K562 (cell line): Measurements from ENCODE around the gene DLGAP1. TPM values are rescaled to one million over a fixed set of nuclear protein-coding genes. Genes with fewer than 3 reads are reported as not detected.

Experiments
- ATAC-seq: fragments of 200-7000 bp; cut with Tn5 transposase; 3 replicates; pipeline ENCODE4 v1.9.1; 2020; ENCODE audit warnings: moderate library complexity
- BruUV-seq: library from RNA; stranded (reverse); fragments of 400-500 nt; replicated peaks from 2 replicates; lab custom pipeline; 2021; lab: Mats Ljungman, UMichigan
- CTCF ChIA-PET: fragments of 300-600 bp; formaldehyde crosslinking; extraction: SDS; loops from one replicate; lab custom pipeline; 2021; ENCODE audit warnings: low intra/inter-chr PET ratio; lab: Yijun Ruan, JAX
- POLR2A ChIA-PET: fragments of 300-600, 350-650 bp; sonication (Branson Sonifier 250); formaldehyde crosslinking; extraction: SDS; loops from one replicate; lab custom pipeline; 2021; ENCODE audit warnings: antibody characterized with exemption, inconsistent platforms; lab: Yijun Ruan, JAX
- DNase-seq, 4 experiments: peaks; one replicate each; pipeline versions ENCODE4 v3.0.0 to v3.0.0-alpha.2; 2011 to 2018; ENCODE audit warnings: low spot score in 3 of 4, mixed read lengths in 3 of 4; ENCODE audit errors: extremely low read depth in 1 of 4
- FAIRE-seq: peaks from 2 replicates; lab custom pipeline; 2011; peaks lifted over from hg19 to GRCh38; lab: Jason Lieb, UNC
- H2AFZ ChIP-seq: 2 replicates; pipeline ENCODE4 v1.6.0; 2011; ENCODE audit warnings: low read depth, low read length, control low read depth, inconsistent platforms
- H3K27ac ChIP-seq: fragments of 200-600 bp; 3 replicates; pipeline ENCODE4 v1.8.0; 2011; ENCODE audit warnings: low read depth, mild to moderate bottlenecking, control low read depth, inconsistent platforms, low read length, moderate library complexity, mixed read lengths; ENCODE audit errors: extremely low read depth
- H3K27me3 ChIP-seq, 2 experiments: fragments of 300-600 bp in 1 of 2; 2 replicates in 1 of 2; 3 replicates in 1 of 2; pipeline versions ENCODE4 v1.6.0 to v1.8.0; 2011; ENCODE audit warnings: inconsistent platforms in 2 of 2, low read length in 2 of 2, mild to moderate bottlenecking in 1 of 2, mixed read lengths in 1 of 2, moderate library complexity in 1 of 2; ENCODE audit not compliant: control insufficient read depth in 2 of 2, insufficient read depth in 2 of 2
- H3K36me3 ChIP-seq: fragments of 300-600 bp; 3 replicates; pipeline ENCODE4 v1.8.0; 2011; ENCODE audit warnings: mild to moderate bottlenecking, low read length, inconsistent platforms; ENCODE audit not compliant: control insufficient read depth, insufficient read depth
- H3K4me1 ChIP-seq, 2 experiments: fragments of 200-600 bp in 1 of 2; replicated peaks in 1 of 2; 2 replicates in 1 of 2; 3 replicates in 1 of 2; pipeline versions ENCODE4 v1.5.1 to v1.8.0; 2011; ENCODE audit warnings: inconsistent platforms in 2 of 2, low read length in 2 of 2, mild to moderate bottlenecking in 1 of 2, mixed read lengths in 1 of 2, moderate library complexity in 1 of 2; ENCODE audit not compliant: control insufficient read depth in 2 of 2, insufficient read depth in 2 of 2
- H3K4me2 ChIP-seq: 2 replicates; pipeline ENCODE4 v1.6.1; 2011; ENCODE audit warnings: low read length, control low read depth, inconsistent platforms, mixed read lengths; ENCODE audit not compliant: insufficient read depth
- H3K4me3 ChIP-seq: fragments of 200-600 bp; sonication (generic), shearing (Covaris generic); 2 replicates; pipeline ENCODE4 v1.5.1; 2016; ENCODE audit warnings: control low read depth, inconsistent platforms
- H3K79me2 ChIP-seq: fragments of 200-600 bp; 3 replicates; pipeline ENCODE4 v1.8.0; 2011; ENCODE audit warnings: low read length, inconsistent platforms; ENCODE audit not compliant: control insufficient read depth, insufficient read depth
- H3K9ac ChIP-seq, 2 experiments: 2 replicates each; pipeline versions ENCODE4 v1.6.0 to v1.6.1; 2011; ENCODE audit warnings: low read depth in 2 of 2, low read length in 2 of 2, control low read depth in 1 of 2, inconsistent platforms in 1 of 2, mild to moderate bottlenecking in 1 of 2, mixed read lengths in 1 of 2; ENCODE audit not compliant: insufficient read depth in 1 of 2
- H3K9me1 ChIP-seq: one replicate; pipeline ENCODE4 v1.6.0; 2011; ENCODE audit warnings: inconsistent platforms, mild to moderate bottlenecking, low read length, moderate library complexity; ENCODE audit not compliant: control insufficient read depth, insufficient read depth
- H3K9me3 ChIP-seq: replicated peaks from 2 replicates; pipeline ENCODE4 v1.5.1; 2011; ENCODE audit warnings: low read depth, low read length, inconsistent platforms; ENCODE audit not compliant: control insufficient read depth, insufficient read depth
- H4K20me1 ChIP-seq: replicated peaks from 2 replicates; pipeline ENCODE4 v1.6.1; 2011; ENCODE audit warnings: low read length, inconsistent platforms, mixed read lengths; ENCODE audit not compliant: control insufficient read depth, insufficient read depth
- CGGBP1 ChIP-seq: fragments of 250-450 bp; sonication (Bioruptor Pico); IDR thresholded peaks from 2 replicates; pipeline ENCODE4 v1.9.0; 2021; ENCODE audit warnings: mild to moderate bottlenecking
- CHD1 ChIP-seq: fragments of 200-600 bp; sonication (generic); IDR thresholded peaks from one replicate; pipeline ENCODE4 v1.6.1; 2012; ENCODE audit warnings: mild to moderate bottlenecking, moderate library complexity, low read length, inconsistent platforms
- CREM ChIP-seq: IDR thresholded peaks from 2 replicates; pipeline ENCODE4 v1.6.1; 2014; ENCODE audit warnings: antibody characterized with exemption, low read depth
- NCOA2 ChIP-seq, 2 experiments: fragments of 450-650 bp; IDR thresholded peaks; 2 replicates each; pipeline ENCODE4 v1.6.1; 2018; ENCODE audit warnings: mild to moderate bottlenecking in 2 of 2, moderate library complexity in 1 of 2; ENCODE audit not compliant: partially characterized antibody in 2 of 2
- NR3C1 ChIP-seq: sonication (generic); formaldehyde crosslinking; IDR thresholded peaks from 2 replicates; pipeline ENCODE4 v1.8.1; 2022; ENCODE audit warnings: missing genetic modification reagents
- PTTG1 ChIP-seq: fragments of 450-650 bp; IDR thresholded peaks from 2 replicates; pipeline ENCODE4 v1.6.1; 2016; ENCODE audit warnings: low read depth, mild to moderate bottlenecking, missing genetic modification characterization, missing compliant biosample characterization
- PYGO2 ChIP-seq: fragments of 450-650 bp; IDR thresholded peaks from 2 replicates; pipeline ENCODE4 v1.6.1; 2016; ENCODE audit warnings: mild to moderate bottlenecking, missing genetic modification characterization, moderate library complexity, missing compliant biosample characterization
- SIRT6 ChIP-seq: IDR thresholded peaks from one replicate; pipeline ENCODE4 v1.6.1; 2012; ENCODE audit warnings: low read depth, mild to moderate bottlenecking, control low read depth, inconsistent platforms, low read length, moderate library complexity
- ZNF24 ChIP-seq: fragments of 450-650 bp; IDR thresholded peaks from 2 replicates; pipeline ENCODE4 v1.6.1; 2016
- ZNF263 ChIP-seq: sonication (generic); formaldehyde crosslinking; IDR thresholded peaks from 2 replicates; pipeline ENCODE4 v1.8.0; 2022; ENCODE audit warnings: mild to moderate bottlenecking, missing genetic modification reagents, borderline replicate concordance
- WGBS: fragments of 100-300 bp; shearing (Covaris generic); methylation state at CpG from one replicate; pipeline ENCODE4 v1.1.6; 2016; ENCODE audit warnings: low coverage, mixed read lengths; ENCODE audit not compliant: insufficient coverage; ENCODE audit errors: missing lambda C conversion rate; 5-methylcytosine and 5-hydroxymethylcytosine counted together
- in situ Hi-C: fragments of 300-500 bp; cut with MboI; formaldehyde crosslinking; loops from 4 replicates; pipeline ENCODE4 v1.15.0; 2018; ENCODE audit warnings: inconsistent platforms, mixed read lengths
- intact Hi-C: fragments of 100-400 bp; cut with micrococcal nuclease; formaldehyde crosslinking; loops from 2 replicates; pipeline ENCODE4 v1.14.2; 2022
- polyA plus RNA-seq, 8 experiments: library from polyadenylated mRNA; depleted of rRNA in 4 of 8; stranded (reverse) in 5 of 8; unstranded in 3 of 8; fragments of >200 nt; fragmentation: Nextera tagmentation in 2 of 8; fragmentation: Illumina TruSeq in 1 of 8; extraction: Ambion mirVana in 2 of 8; extraction: Trizol in 1 of 8; gene quantifications; 2 replicates each; pipeline versions ENCODE4 v1.2.1 to v1.2.3, GENCODE V29; 2011 to 2014; ENCODE audit warnings: inconsistent platforms in 1 of 8, missing spikeins in 1 of 8
- total RNA-seq, 7 experiments: library from RNA; depleted of rRNA in 6 of 7; stranded (reverse); fragments of >200 nt in 6 of 7; fragmentation: Illumina TruSeq in 2 of 7; extraction: Trizol in 2 of 7; gene quantifications; 2 replicates each; pipeline versions ENCODE4 v1.2.1 to v1.2.3, GENCODE V29; 2011 to 2021; ENCODE audit warnings: low replicate concordance in 1 of 7

Gene DLGAP1
- total and polyA plus RNA-seq, 9 of the 15 experiments (the other 6 are each of a cell fraction or from before 2014, with no cell fraction given): 0.04 to 0.22 (median 0.08) TPM

GRCh38 chr18:3481696-3482210, 973.4 kb downstream of the DLGAP1 start (continued):
- TF ChIP-seq CREM: 0 out of 2 replicates have a peak, but pooled peaks have one; percentile 30
- TF ChIP-seq PTTG1 (tag): no peak

GRCh38 chr18:3480827-3481573, 974.1 kb downstream of the DLGAP1 start:
- no peak overlapping the region for H3K4me3 ChIP-seq
- no peak for FAIRE-seq
- ATAC-seq: no peak
- ChIA-PET POLR2A (interaction anchor here (0.9 to 2.2 kb wide), 3 partner anchors 13 to 123 kb away, joined by 3 to 13 read pairs (median 6); no protein-coding TSS in a partner anchor), CTCF (no interaction called here)
- 64% methylated on average over 5 of the region's 5 CpGs for WGBS
- H2AFZ ChIP-seq: no peak overlapping the region
- intact Hi-C loops: loop anchor here (1.0 kb wide), 1 partner anchor 104 kb away; no protein-coding TSS in a partner anchor
- H3K9me3 ChIP-seq: no peaks in the 10 kb centered on the region
- H3K9me1 ChIP-seq: no peaks in the 10 kb centered on the region
- H3K9ac ChIP-seq: no peak overlapping the region
- no peaks in the 10 kb centered on the region for H3K27me3 ChIP-seq
- in situ Hi-C loops: loop anchor here (5.0 kb wide), 1 partner anchor 96 kb away; no protein-coding TSS in a partner anchor
- H3K27ac ChIP-seq: no peak overlapping the region
- H3K4me1 ChIP-seq: peaks cover 0 to 11% of the 10 kb centered on the region in 2 experiments; a peak in 4 of 5 replicates
- no peaks in the 10 kb centered on the region for H3K36me3 ChIP-seq
- no peak overlapping the region; the same call in 1 of the 2 replicates for H3K4me2 ChIP-seq
- DNase-seq: no peak
- no peaks in the 10 kb centered on the region for H4K20me1 ChIP-seq
- H3K79me2 ChIP-seq: no peaks in the 10 kb centered on the region
- TF ChIP-seq ZNF24: no peak
- TF ChIP-seq NCOA2 (IDR thresholded peaks at IDR 0.05; ENCODE audit: partially characterized antibody in 2 of 2): no peak
- TF ChIP-seq NR3C1: no peak
- TF ChIP-seq CGGBP1: no peak
- peak; percentile 54; the same call in 1 of the 2 replicates for TF ChIP-seq ZNF263 (CRISPR knock-in tag)
- no peak for TF ChIP-seq PYGO2 (tag)
- no peak for TF ChIP-seq CHD1
- TF ChIP-seq SIRT6: no peak
- BruUV-seq: no TSS peak
